RWPE2 (cell line): Measurements from ENCODE around the gene MTUS2.
A peak's percentile ranks its signal among the peaks of the same experiment; 100 is the strongest.

Experiments
- ATAC-seq: fragments of 200-7000 bp; cut with Tn5 transposase; 3 replicates; pipeline ENCODE4 v1.9.1; 2021; ENCODE audit warnings: low read depth
- DNase-seq: peaks from one replicate; pipeline ENCODE4 v3.0.0-alpha.2; 2020; ENCODE audit warnings: low spot score
- H3K27ac ChIP-seq: fragments of 450-650 bp; 2 replicates; pipeline ENCODE4 v1.5.1; 2017; ENCODE audit warnings: mild to moderate bottlenecking; ENCODE audit not compliant: poor library complexity, severe bottlenecking
- H3K27me3 ChIP-seq: fragments of 250-450 bp; sonication (Bioruptor Pico); 2 replicates; pipeline ENCODE4 v1.5.1; 2021; ENCODE audit warnings: mild to moderate bottlenecking, moderate library complexity; ENCODE audit not compliant: insufficient read depth, poor library complexity, severe bottlenecking
- H3K36me3 ChIP-seq: fragments of 250-450 bp; sonication (Bioruptor Pico); 2 replicates; pipeline ENCODE4 v1.5.1; 2020; ENCODE audit warnings: low read depth, mild to moderate bottlenecking, moderate library complexity
- H3K4me1 ChIP-seq: fragments of 250-450 bp; sonication (Bioruptor Pico); 2 replicates; pipeline ENCODE4 v1.5.1; 2021; ENCODE audit warnings: mild to moderate bottlenecking, moderate library complexity; ENCODE audit not compliant: insufficient read depth, poor library complexity, severe bottlenecking
- H3K4me3 ChIP-seq: fragments of 250-450 bp; sonication (Bioruptor Pico); 2 replicates; pipeline ENCODE4 v1.5.1; 2021; ENCODE audit warnings: mild to moderate bottlenecking, moderate library complexity; ENCODE audit not compliant: severe bottlenecking
- H3K9me3 ChIP-seq: fragments of 250-450 bp; sonication (Bioruptor Pico); 2 replicates; pipeline ENCODE4 v1.5.1; 2021; ENCODE audit warnings: mild to moderate bottlenecking, moderate library complexity; ENCODE audit not compliant: severe bottlenecking
- CTCF ChIP-seq: fragments of 450-650 bp; IDR thresholded peaks from one replicate; pipeline ENCODE4 v1.5.1; 2017; ENCODE audit warnings: mild to moderate bottlenecking, moderate library complexity; ENCODE audit not compliant: poor library complexity, severe bottlenecking

MTUS2 gene

GRCh38 chr13:29459813-29460355 lies 639.7 kb downstream of the MTUS2 start:
- Histone ChIP-seq H3K27me3 (no peaks in the 10 kb centered on the region), H3K4me3 (no peak overlapping the region), H3K27ac (no peak overlapping the region), H3K4me1 (peaks cover 15% of the 10 kb centered on the region), H3K36me3 (no peaks in the 10 kb centered on the region), H3K9me3 (no peaks in the 10 kb centered on the region)
- TF ChIP-seq CTCF, result no peak
- ATAC-seq (no peak), DNase-seq (no peak)

GRCh38 chr13:29464105-29464679 lies 644.1 kb downstream of the MTUS2 start:
- Histone ChIP-seq H3K27ac (no peak overlapping the region), H3K9me3 (no peaks in the 10 kb centered on the region), H3K4me1 (peaks cover 6% of the 10 kb centered on the region), H3K27me3 (no peaks in the 10 kb centered on the region), H3K36me3 (no peaks in the 10 kb centered on the region), H3K4me3 (no peak overlapping the region)
- no peak for TF ChIP-seq CTCF
- DNase-seq, result no peak
- ATAC-seq, result no peak

GRCh38 chr13:29465741-29466293 lies 645.7 kb downstream of the MTUS2 start:
- Histone ChIP-seq H3K27ac (no peak overlapping the region), H3K27me3 (no peaks in the 10 kb centered on the region), H3K4me1 (peaks cover 6% of the 10 kb centered on the region), H3K4me3 (no peak overlapping the region), H3K36me3 (no peaks in the 10 kb centered on the region), H3K9me3 (no peaks in the 10 kb centered on the region)
- no peak for DNase-seq
- peak; percentile 59 for ATAC-seq
- TF ChIP-seq CTCF, result no peak

GRCh38 chr13:29471551-29471950 lies 651.4 kb downstream of the MTUS2 start:
- Histone ChIP-seq H3K27ac (no peak overlapping the region), H3K4me1 (no peaks in the 10 kb centered on the region), H3K9me3 (no peaks in the 10 kb centered on the region), H3K27me3 (no peaks in the 10 kb centered on the region), H3K4me3 (no peak overlapping the region), H3K36me3 (no peaks in the 10 kb centered on the region)
- no peak for TF ChIP-seq CTCF
- ATAC-seq (no peak), DNase-seq (no peak)
